H9 (cell line): Measurements from ENCODE around the gene CADPS. TPM values are rescaled to one million over a fixed set of nuclear protein-coding genes. Genes with fewer than 3 reads are reported as not detected.

ENCODE experiments used
- DNase-seq: peaks from one replicate; pipeline ENCODE4 v3.0.0-alpha.2; 2017
- H2AFZ ChIP-seq: one replicate; pipeline ENCODE4 v1.6.1; 2013; ENCODE audit warnings: mild to moderate bottlenecking, low read length, control low read depth, moderate library complexity
- H2AK5ac ChIP-seq: 2 replicates; pipeline ENCODE4 v1.6.1; 2013; ENCODE audit warnings: low read length, control low read depth, mixed read lengths; ENCODE audit not compliant: insufficient read length
- H2BK120ac ChIP-seq: one replicate; pipeline ENCODE4 v1.6.1; 2013; ENCODE audit warnings: low read depth, mild to moderate bottlenecking, low read length, control low read depth, inconsistent platforms; ENCODE audit not compliant: poor library complexity, severe bottlenecking
- H2BK12ac ChIP-seq: 2 replicates; pipeline ENCODE4 v1.6.1; 2013; ENCODE audit warnings: low read length, control low read depth, mixed read lengths, low read depth; ENCODE audit not compliant: insufficient read length
- H2BK15ac ChIP-seq: 2 replicates; pipeline ENCODE4 v1.6.1; 2013; ENCODE audit warnings: low read depth, low read length, control low read depth
- H2BK20ac ChIP-seq: one replicate; pipeline ENCODE4 v1.6.1; 2013; ENCODE audit warnings: low read depth, mild to moderate bottlenecking, low read length, control low read depth, inconsistent platforms; ENCODE audit not compliant: poor library complexity, severe bottlenecking
- H2BK5ac ChIP-seq: 2 replicates; pipeline ENCODE4 v1.6.1; 2013; ENCODE audit warnings: low read length, control low read depth, mixed read lengths; ENCODE audit not compliant: insufficient read length
- H3K14ac ChIP-seq: 2 replicates; pipeline ENCODE4 v1.6.1; 2013; ENCODE audit warnings: low read length, control low read depth; ENCODE audit not compliant: insufficient read depth
- H3K18ac ChIP-seq: 2 replicates; pipeline ENCODE4 v1.6.1; 2013; ENCODE audit warnings: low read depth, mild to moderate bottlenecking, mixed read lengths, low read length, control low read depth; ENCODE audit not compliant: insufficient read length
- H3K23ac ChIP-seq: 2 replicates; pipeline ENCODE4 v1.6.1; 2013; ENCODE audit warnings: low read length, control low read depth, mixed read lengths, low read depth; ENCODE audit not compliant: insufficient read length
- H3K23me2 ChIP-seq: 2 replicates; pipeline ENCODE4 v1.6.1; 2013; ENCODE audit warnings: low read depth, mild to moderate bottlenecking, mixed read lengths, low read length, control low read depth; ENCODE audit not compliant: insufficient read length, poor library complexity, severe bottlenecking
- H3K27ac ChIP-seq: 2 replicates; pipeline ENCODE4 v1.5.1; 2013; ENCODE audit warnings: low read length, control low read depth, mixed read lengths, low read depth; ENCODE audit not compliant: insufficient read length
- H3K27me3 ChIP-seq: 2 replicates; pipeline ENCODE4 v1.6.1; 2013; ENCODE audit warnings: low read length, control low read depth, inconsistent platforms; ENCODE audit not compliant: insufficient read depth
- H3K4ac ChIP-seq: 2 replicates; pipeline ENCODE4 v1.6.1; 2013; ENCODE audit warnings: low read depth, mild to moderate bottlenecking, control low read depth, inconsistent platforms, low read length, moderate library complexity
- H3K4me1 ChIP-seq: 2 replicates; pipeline ENCODE4 v1.6.1; 2013; ENCODE audit warnings: low read length, control low read depth, inconsistent platforms; ENCODE audit not compliant: insufficient read depth
- H3K4me2 ChIP-seq: 2 replicates; pipeline ENCODE4 v1.6.1; 2013; ENCODE audit warnings: low read length, control low read depth, mixed read lengths; ENCODE audit not compliant: insufficient read length, insufficient read depth
- H3K56ac ChIP-seq: 2 replicates; pipeline ENCODE4 v1.6.1; 2013; ENCODE audit warnings: low read depth, mild to moderate bottlenecking, mixed read lengths, low read length, control low read depth; ENCODE audit not compliant: insufficient read length
- H3K79me1 ChIP-seq: 2 replicates; pipeline ENCODE4 v1.6.1; 2013; ENCODE audit warnings: low read depth, mild to moderate bottlenecking, moderate library complexity, low read length, control low read depth, inconsistent platforms; ENCODE audit not compliant: insufficient read depth, poor library complexity, severe bottlenecking
- H3K79me2 ChIP-seq: 2 replicates; pipeline ENCODE4 v1.6.1; 2013; ENCODE audit warnings: low read length, control low read depth, inconsistent platforms; ENCODE audit not compliant: insufficient read depth
- H3K9ac ChIP-seq: 2 replicates; pipeline ENCODE4 v1.6.1; 2013; ENCODE audit warnings: low read length, control low read depth, mixed read lengths; ENCODE audit not compliant: insufficient read length; ENCODE audit errors: extremely low read depth
- H3K9me3 ChIP-seq: one replicate; pipeline ENCODE4 v1.6.1; 2013; ENCODE audit warnings: low read depth, low read length, inconsistent platforms; ENCODE audit not compliant: control insufficient read depth
- H3T11ph ChIP-seq: one replicate; pipeline ENCODE4 v1.6.1; 2013; ENCODE audit warnings: mild to moderate bottlenecking, low read length, control low read depth, inconsistent platforms
- H4K20me1 ChIP-seq: one replicate; pipeline ENCODE4 v1.6.1; 2013; ENCODE audit not compliant: control insufficient read depth, insufficient read length, insufficient read depth
- H4K5ac ChIP-seq: 2 replicates; pipeline ENCODE4 v1.6.1; 2013; ENCODE audit warnings: low read depth, mild to moderate bottlenecking, mixed read lengths, low read length, control low read depth; ENCODE audit not compliant: insufficient read length
- H4K8ac ChIP-seq: replicated peaks from 2 replicates; pipeline ENCODE4 v1.6.1; 2013; ENCODE audit warnings: low read length, control low read depth, mixed read lengths, low read depth; ENCODE audit not compliant: insufficient read length
- H4K91ac ChIP-seq: 2 replicates; pipeline ENCODE4 v1.6.1; 2013; ENCODE audit warnings: low read depth, mild to moderate bottlenecking, moderate library complexity, mixed read lengths, low read length, control low read depth; ENCODE audit not compliant: insufficient read length
- H3K27ac Mint-ChIP-seq, 3 experiments: 2 replicates in 2 of 3; 3 replicates in 1 of 3; pipeline ENCODE4 v1.8.0; 2020 to 2021; ENCODE audit warnings: mixed read lengths in 3 of 3, mild to moderate bottlenecking in 1 of 3, moderate library complexity in 1 of 3
- H3K27me3 Mint-ChIP-seq: 2 replicates; pipeline ENCODE4 v1.8.0; 2021; ENCODE audit warnings: low read depth, mild to moderate bottlenecking, moderate library complexity, mixed read lengths
- H3K36me3 Mint-ChIP-seq, 3 experiments: 2 replicates in 2 of 3; 3 replicates in 1 of 3; pipeline ENCODE4 v1.8.0; 2020 to 2021; ENCODE audit warnings: low read depth in 3 of 3, mixed read lengths in 3 of 3; ENCODE audit not compliant: insufficient read depth in 1 of 3
- H3K4me1 Mint-ChIP-seq, 2 experiments: 2 replicates each; pipeline ENCODE4 v1.8.0; 2020; ENCODE audit warnings: mixed read lengths in 2 of 2
- H3K4me3 Mint-ChIP-seq, 2 experiments: 2 replicates in 1 of 2; 3 replicates in 1 of 2; pipeline ENCODE4 v1.8.0; 2020 to 2021; ENCODE audit warnings: mild to moderate bottlenecking in 2 of 2, mixed read lengths in 2 of 2, moderate library complexity in 1 of 2
- H3K9me3 Mint-ChIP-seq, 2 experiments: 2 replicates in 1 of 2; 3 replicates in 1 of 2; pipeline ENCODE4 v1.8.0; 2020; ENCODE audit warnings: mild to moderate bottlenecking in 2 of 2, mixed read lengths in 2 of 2, moderate library complexity in 1 of 2
- total RNA-seq: library from RNA; stranded (reverse); gene quantifications from 2 replicates; pipeline ENCODE4 v1.2.1, GENCODE V29; 2021
- TF ChIP-seq, protein P1 (sequence below): fragments of 200-600 bp; sonication (generic); conservative IDR thresholded peaks from 3 replicates; pipeline ENCODE4 v1.8.0; 2021; ENCODE audit warnings: antibody characterized with exemption, mild to moderate bottlenecking

Gene CADPS
- total RNA-seq, 1 experiment from 2014 or later = 6.6 TPM

- TF ChIP-seq, protein P1, sequence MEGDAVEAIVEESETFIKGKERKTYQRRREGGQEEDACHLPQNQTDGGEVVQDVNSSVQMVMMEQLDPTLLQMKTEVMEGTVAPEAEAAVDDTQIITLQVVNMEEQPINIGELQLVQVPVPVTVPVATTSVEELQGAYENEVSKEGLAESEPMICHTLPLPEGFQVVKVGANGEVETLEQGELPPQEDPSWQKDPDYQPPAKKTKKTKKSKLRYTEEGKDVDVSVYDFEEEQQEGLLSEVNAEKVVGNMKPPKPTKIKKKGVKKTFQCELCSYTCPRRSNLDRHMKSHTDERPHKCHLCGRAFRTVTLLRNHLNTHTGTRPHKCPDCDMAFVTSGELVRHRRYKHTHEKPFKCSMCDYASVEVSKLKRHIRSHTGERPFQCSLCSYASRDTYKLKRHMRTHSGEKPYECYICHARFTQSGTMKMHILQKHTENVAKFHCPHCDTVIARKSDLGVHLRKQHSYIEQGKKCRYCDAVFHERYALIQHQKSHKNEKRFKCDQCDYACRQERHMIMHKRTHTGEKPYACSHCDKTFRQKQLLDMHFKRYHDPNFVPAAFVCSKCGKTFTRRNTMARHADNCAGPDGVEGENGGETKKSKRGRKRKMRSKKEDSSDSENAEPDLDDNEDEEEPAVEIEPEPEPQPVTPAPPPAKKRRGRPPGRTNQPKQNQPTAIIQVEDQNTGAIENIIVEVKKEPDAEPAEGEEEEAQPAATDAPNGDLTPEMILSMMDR = no peak
- Histone ChIP-seq H3K4ac (no peak overlapping the region), H4K91ac (no peak overlapping the region), H2AK5ac (no peak overlapping the region), H3K56ac (no peak overlapping the region), H4K8ac (no peak overlapping the region), H3K18ac (no peak overlapping the region), H2BK20ac (no peak overlapping the region), H2BK120ac (no peak overlapping the region), H3K9ac (no peak overlapping the region), H4K20me1 (no peaks in the 10 kb centered on the region), H3K79me2 (no peaks in the 10 kb centered on the region), H2BK15ac (no peak overlapping the region), H3K23me2 (no peaks in the 10 kb centered on the region), H3K4me1 (no peaks in the 10 kb centered on the region), H3T11ph (no peak overlapping the region), H3K14ac (no peak overlapping the region), H3K4me2 (no peak overlapping the region), H4K5ac (no peak overlapping the region), H3K79me1 (no peaks in the 10 kb centered on the region), H3K9me3 (no peaks in the 10 kb centered on the region), H2BK12ac (no peak overlapping the region), H3K27me3 (no peaks in the 10 kb centered on the region), H2BK5ac (no peak overlapping the region), H2AFZ (no peak overlapping the region), H3K27ac (no peak overlapping the region), H3K23ac (no peak overlapping the region)
- no peaks in the 10 kb centered on the region; a peak in 1 of 7 replicates for H3K36me3 Mint-ChIP-seq
- H3K4me3 Mint-ChIP-seq = no peak overlapping the region
- no peak overlapping the region for H3K27ac Mint-ChIP-seq
- no peak for DNase-seq
- H3K27me3 Mint-ChIP-seq = no peaks in the 10 kb centered on the region
- no peaks in the 10 kb centered on the region for H3K9me3 Mint-ChIP-seq
- peaks cover 17 to 21% of the 10 kb centered on the region in 2 experiments for H3K4me1 Mint-ChIP-seq
Measured at GRCh38 chr3:62670351-62670750, 204.9 kb downstream of the CADPS start.
